ENCODE data around the gene PCDHA13.

DNA sequence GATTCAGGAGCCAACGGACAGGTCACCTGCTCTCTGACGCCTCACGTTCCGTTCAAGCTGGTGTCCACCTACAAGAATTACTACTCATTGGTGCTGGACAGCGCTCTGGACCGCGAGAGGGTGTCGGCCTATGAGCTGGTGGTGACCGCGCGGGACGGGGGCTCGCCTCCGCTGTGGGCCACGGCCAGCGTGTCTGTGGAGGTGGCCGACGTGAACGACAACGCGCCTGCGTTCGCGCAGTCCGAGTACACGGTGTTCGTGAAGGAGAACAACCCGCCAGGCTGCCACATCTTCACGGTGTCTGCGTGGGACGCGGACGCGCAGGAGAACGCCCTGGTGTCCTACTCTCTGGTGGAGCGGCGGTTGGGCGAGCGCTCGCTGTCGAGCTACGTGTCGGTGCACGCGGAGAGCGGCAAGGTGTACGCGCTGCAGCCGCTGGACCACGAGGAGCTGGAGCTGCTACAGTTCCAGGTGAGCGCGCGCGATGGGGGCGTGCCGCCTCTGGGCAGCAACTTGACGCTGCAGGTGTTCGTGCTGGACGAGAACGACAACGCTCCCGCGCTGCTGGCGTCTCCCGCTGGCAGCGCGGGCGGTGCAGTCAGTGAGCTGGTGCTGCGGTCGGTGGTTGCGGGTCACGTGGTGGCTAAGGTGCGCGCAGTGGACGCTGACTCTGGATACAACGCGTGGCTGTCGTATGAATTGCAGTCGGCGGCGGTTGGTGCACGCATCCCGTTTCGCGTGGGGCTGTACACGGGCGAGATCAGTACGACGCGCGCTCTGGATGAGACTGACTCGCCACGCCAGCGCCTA lies 24.5 kb upstream of the PCDHA13 start:
- TF ChIP-seq ZNF384 (IDR thresholded peaks at IDR 0.05), result no peak
- TF ChIP-seq FOXA1 (IDR thresholded peaks at IDR 0.05), result no peak
- TF ChIP-seq ELF4 (IDR thresholded peaks at IDR 0.05), result no peak
- no peak for TF ChIP-seq HDGF (IDR thresholded peaks at IDR 0.05; ENCODE audit: borderline replicate concordance)
- no peak for TF ChIP-seq NFRKB (IDR thresholded peaks at IDR 0.05)
- TF ChIP-seq SP1 (IDR thresholded peaks at IDR 0.05), result no peak
- no peak for TF ChIP-seq BHLHE40 (IDR thresholded peaks at IDR 0.05; ENCODE audit: borderline replicate concordance)
- TF ChIP-seq L3MBTL2 (conservative IDR thresholded peaks at IDR 0.05), result no peak
- no peak for TF ChIP-seq LEF1 (IDR thresholded peaks at IDR 0.05; ENCODE audit: borderline replicate concordance)
- no peak for TF ChIP-seq TARDBP (IDR thresholded peaks at IDR 0.05)
- TF ChIP-seq FOXM1 (IDR thresholded peaks at IDR 0.05; ENCODE audit: borderline replicate concordance), result no peak
- no peak for TF ChIP-seq CTBP1 (IDR thresholded peaks at IDR 0.05; ENCODE audit: borderline replicate concordance)
- no peak for TF ChIP-seq SUZ12 (IDR thresholded peaks at IDR 0.05)

Measured in HEK293T (cell line).